ENCODE results near the gene LYRM2.
A peak's percentile ranks its signal among the peaks of the same experiment; 100 is the strongest.
"Not testable (repeated sequence)": the region's sequence is repeated elsewhere in the genome, so short reads cannot be mapped to it uniquely, and the experiment has no call there.

The LYRM2 gene

GRCh38 chr6:89650579-89650978, 12.0 kb upstream of the LYRM2 start:
- ChIA-PET POLR2A (ENCODE audit: low non-redundant PET) (no interaction called here), CTCF (interaction anchor here (0.7 kb wide), 1 partner anchor 325 kb away, joined by 4 read pairs; no protein-coding TSS in a partner anchor)
- no peak overlapping the region for H3K27ac ChIP-seq
- TF ChIP-seq CTCF (conservative IDR thresholded peaks at IDR 0.05; ENCODE audit: low read depth): no peak
- DNase-seq (ENCODE audit: low spot score): no peak

DNA sequence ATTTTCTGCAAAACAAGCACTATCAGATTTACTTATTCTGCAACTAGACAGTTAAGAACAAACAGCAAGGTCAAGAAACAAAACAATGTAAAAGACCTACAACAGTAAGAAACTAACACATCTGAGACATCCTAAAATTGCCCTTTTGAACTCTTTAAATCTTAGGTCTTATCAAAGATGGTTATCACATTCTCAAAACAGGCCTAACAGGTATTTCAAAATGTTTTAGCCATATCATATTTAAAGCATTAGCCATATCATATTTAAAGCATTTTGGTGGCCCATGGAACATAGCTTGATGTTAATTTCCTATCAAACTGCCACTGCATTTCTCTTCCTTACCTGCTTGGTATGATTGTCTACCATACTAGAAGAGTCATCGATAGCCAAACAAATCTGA, 11.1 kb upstream of the LYRM2 start:
- no peak for TF ChIP-seq CTCF (conservative IDR thresholded peaks at IDR 0.05; ENCODE audit: low read depth)
- no peak overlapping the region for H3K27ac ChIP-seq
- CTCF ChIA-PET: no interaction called here
- DNase-seq (ENCODE audit: low spot score): no peak
- POLR2A ChIA-PET (ENCODE audit: low non-redundant PET): no interaction called here

DNA sequence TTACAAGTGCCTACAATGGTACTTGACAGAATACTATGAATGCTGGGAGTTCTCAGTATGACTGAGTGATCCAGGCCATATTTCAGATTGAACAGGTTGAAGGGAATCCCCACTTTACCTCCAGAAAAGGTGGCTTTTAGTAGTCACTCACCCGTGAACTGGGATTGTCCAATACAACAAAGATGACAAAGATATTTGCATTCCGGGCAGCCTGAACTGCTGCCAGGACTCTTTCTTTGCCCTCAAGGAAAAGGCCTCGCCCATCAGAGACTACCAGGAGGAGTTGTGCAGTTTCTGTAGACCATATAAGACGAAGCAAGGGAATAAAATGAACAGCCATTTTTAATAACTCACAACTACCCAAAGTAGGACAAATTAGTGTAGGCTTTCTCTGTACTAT, 6.3 kb upstream of the LYRM2 start:
- ChIA-PET CTCF (interaction anchor here (0.6 to 0.7 kb wide), 2 partner anchors 10 to 24 kb away, joined by 3 read pairs; no protein-coding TSS in a partner anchor), POLR2A (ENCODE audit: low non-redundant PET) (no interaction called here)
- TF ChIP-seq CTCF (conservative IDR thresholded peaks at IDR 0.05; ENCODE audit: low read depth): no peak

DNA sequence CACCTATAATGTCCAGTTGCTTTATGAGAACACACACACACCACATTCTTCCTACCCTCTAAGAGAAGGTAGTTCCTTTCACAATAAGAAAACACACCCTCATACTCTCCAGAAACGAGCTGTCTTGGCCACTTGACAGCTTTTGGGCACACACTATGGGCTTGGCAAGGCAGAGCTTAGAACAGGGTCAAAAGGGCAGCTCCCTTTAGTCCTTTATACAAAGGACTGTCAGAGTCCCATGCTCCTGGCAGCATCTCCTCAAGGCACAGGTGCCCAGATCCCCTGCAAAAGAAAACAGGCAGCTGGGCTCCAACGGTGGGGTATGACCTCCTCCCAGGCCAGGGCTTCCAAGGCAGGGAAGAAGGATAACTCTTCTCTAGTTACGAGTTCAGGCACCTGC, 4.9 kb upstream of the LYRM2 start:
- ChIA-PET POLR2A (ENCODE audit: low non-redundant PET) (no interaction called here), CTCF (interaction anchor here (0.6 kb wide), 1 partner anchor 11 kb away, joined by 4 read pairs; no protein-coding TSS in a partner anchor)
- H3K27ac ChIP-seq: no peak overlapping the region
- no peak for DNase-seq (ENCODE audit: low spot score)
- TF ChIP-seq CTCF (conservative IDR thresholded peaks at IDR 0.05; ENCODE audit: low read depth): no peak

More for the DNA sequence above, 6.3 kb upstream of the LYRM2 start:
- DNase-seq (ENCODE audit: low spot score): no peak
- H3K27ac ChIP-seq: no peak overlapping the region

- POLR2A ChIA-PET (ENCODE audit: low non-redundant PET): no interaction called here
- no peak for TF ChIP-seq CTCF (conservative IDR thresholded peaks at IDR 0.05; ENCODE audit: low read depth)
- H3K27ac ChIP-seq: no peak overlapping the region
- DNase-seq (ENCODE audit: low spot score): no peak
- CTCF ChIA-PET: interaction anchor here (0.6 kb wide), 1 partner anchor 12 kb away, joined by 4 read pairs; no protein-coding TSS in a partner anchor
Measured at GRCh38 chr6:89642956-89643355, 4.4 kb upstream of the LYRM2 start.

DNA sequence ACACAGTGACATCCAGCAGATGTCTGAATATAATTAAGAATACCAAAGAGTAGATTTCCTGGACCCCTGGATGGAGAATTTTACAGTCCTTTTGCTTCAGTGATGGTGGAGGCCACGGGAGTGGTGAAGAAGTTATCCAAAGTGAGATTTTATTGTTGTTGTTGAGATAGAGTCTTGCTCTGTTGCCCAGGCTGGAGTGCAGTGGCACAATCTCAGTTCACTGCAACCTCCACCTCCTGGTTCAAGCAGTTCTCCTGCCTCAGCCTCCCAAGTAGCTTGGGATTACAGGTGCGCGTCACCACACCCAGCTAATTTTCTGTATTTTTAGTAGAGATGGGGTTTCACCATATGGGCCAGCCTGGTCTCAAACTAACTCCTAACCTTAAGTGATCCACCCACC, 3.0 kb upstream of the LYRM2 start:
- H3K27ac ChIP-seq; DNase-seq (ENCODE audit: low spot score); CTCF ChIA-PET; POLR2A ChIA-PET (ENCODE audit: low non-redundant PET): not testable (repeated sequence)

- no peak for TF ChIP-seq CTCF (conservative IDR thresholded peaks at IDR 0.05; ENCODE audit: low read depth)
- CTCF ChIA-PET: interaction anchor here (0.7 to 0.9 kb wide), 2 partner anchors 269 to 424 kb away, joined by 3 read pairs; no protein-coding TSS in a partner anchor
- POLR2A ChIA-PET (ENCODE audit: low non-redundant PET): interaction anchor here (0.6 kb wide), 1 partner anchor 179 kb away, joined by 5 read pairs; the partner anchor contains the start of gene MDN1
- no peak overlapping the region for H3K27ac ChIP-seq
- DNase-seq (ENCODE audit: low spot score): peak; percentile 17
Measured at GRCh38 chr6:89640804-89641203, 2.3 kb upstream of the LYRM2 start.

Data from RWPE1 (cell line).